ENCODE data around the gene SHB. TPM values are rescaled to one million over a fixed set of nuclear protein-coding genes. Genes with fewer than 3 reads are reported as not detected.
A peak's percentile ranks its signal among the peaks of the same experiment; 100 is the strongest.

The SHB gene
- total RNA-seq, 1 experiment from 2014 or later: 28.7 TPM

DNA sequence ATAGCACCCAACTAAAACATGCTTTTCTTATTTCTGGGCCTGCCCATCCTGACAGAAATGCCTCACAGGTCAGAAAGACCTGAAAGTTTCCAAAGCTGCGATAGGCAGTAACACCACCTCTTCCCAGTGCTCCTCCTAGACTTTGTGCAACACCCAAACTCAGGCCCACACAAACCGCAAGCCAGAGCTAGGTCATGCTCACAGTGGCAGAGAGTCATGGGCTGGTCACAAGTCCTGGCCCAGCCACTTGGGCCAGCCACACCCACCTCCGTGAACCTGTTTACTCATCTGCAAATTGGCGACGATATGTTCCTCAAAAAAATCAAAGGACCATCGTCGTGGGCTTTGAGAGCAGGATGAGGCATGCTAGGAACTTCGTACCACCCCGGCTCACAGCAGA is 121.0 kb downstream of the SHB start:
- no peaks in the 10 kb centered on the region for H3K9me2 ChIP-seq (ENCODE audit: insufficient read depth)
- H3K79me2 ChIP-seq (ENCODE audit: insufficient read depth, low read length): no peaks in the 10 kb centered on the region; the same call in 1 of the 2 replicates
- CTCF ChIA-PET: no interaction called here
- intact Hi-C loops (cut with micrococcal nuclease): no loop called here
- H3K4me2 ChIP-seq (ENCODE audit: low read length): no peak overlapping the region
- peaks cover 46 to 89% of the 10 kb centered on the region in 2 experiments for H3K4me1 ChIP-seq (ENCODE audit: control insufficient read depth in 1 of 2, insufficient read depth in 2 of 2, low read length in 2 of 2)
- no peak overlapping the region for H3K4me3 ChIP-seq (replicated peaks in 1 of 2; ENCODE audit: low read depth in 1 of 2, low read length in 2 of 2)
- POLR2A ChIA-PET: no interaction called here
- TSS peak; percentile 7 for BruUV-seq (replicated peaks)
- H3K27ac ChIP-seq (ENCODE audit: low read depth, low read length): no peak overlapping the region
- no peaks in the 10 kb centered on the region for H3K27me3 ChIP-seq (ENCODE audit: insufficient read depth, low read length)
- no peak overlapping the region for H2AFZ ChIP-seq (ENCODE audit: low read depth, low read length, poor library complexity, severe bottlenecking)
- peaks cover 2 to 29% of the 10 kb centered on the region in 2 experiments; a peak in 2 of 4 replicates for H3K36me3 ChIP-seq (ENCODE audit: control insufficient read depth in 1 of 2, insufficient read depth in 2 of 2, low read length in 2 of 2)
- no peak for DNase-seq (ENCODE audit: low read depth, low spot score)
- RAD21 ChIA-PET (ENCODE audit: low non-redundant PET in 1 of 2, low total read pairs in 2 of 2, uncharacterized antibody in 2 of 2, unreplicated experiment in 2 of 2): no interaction called here
- H4K20me1 ChIP-seq (ENCODE audit: insufficient read depth): no peaks in the 10 kb centered on the region; the same call in 1 of the 2 replicates
- no peak for TF ChIP-seq EZH2 (IDR thresholded peaks at IDR 0.05)
- no peak for TF ChIP-seq FOSL1 (IDR thresholded peaks at IDR 0.05; ENCODE audit: low read depth)
- TF ChIP-seq POLR2AphosphoS5 (IDR thresholded peaks at IDR 0.05; ENCODE audit: low read depth, low read length): no peak
- TF ChIP-seq, protein P1, sequence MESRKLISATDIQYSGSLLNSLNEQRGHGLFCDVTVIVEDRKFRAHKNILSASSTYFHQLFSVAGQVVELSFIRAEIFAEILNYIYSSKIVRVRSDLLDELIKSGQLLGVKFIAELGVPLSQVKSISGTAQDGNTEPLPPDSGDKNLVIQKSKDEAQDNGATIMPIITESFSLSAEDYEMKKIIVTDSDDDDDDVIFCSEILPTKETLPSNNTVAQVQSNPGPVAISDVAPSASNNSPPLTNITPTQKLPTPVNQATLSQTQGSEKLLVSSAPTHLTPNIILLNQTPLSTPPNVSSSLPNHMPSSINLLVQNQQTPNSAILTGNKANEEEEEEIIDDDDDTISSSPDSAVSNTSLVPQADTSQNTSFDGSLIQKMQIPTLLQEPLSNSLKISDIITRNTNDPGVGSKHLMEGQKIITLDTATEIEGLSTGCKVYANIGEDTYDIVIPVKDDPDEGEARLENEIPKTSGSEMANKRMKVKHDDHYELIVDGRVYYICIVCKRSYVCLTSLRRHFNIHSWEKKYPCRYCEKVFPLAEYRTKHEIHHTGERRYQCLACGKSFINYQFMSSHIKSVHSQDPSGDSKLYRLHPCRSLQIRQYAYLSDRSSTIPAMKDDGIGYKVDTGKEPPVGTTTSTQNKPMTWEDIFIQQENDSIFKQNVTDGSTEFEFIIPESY (IDR thresholded peaks at IDR 0.05; ENCODE audit: extremely low read depth, insufficient replicate concordance, low read length): no peak
- no peak for TF ChIP-seq EZH2phosphoT487 (IDR thresholded peaks at IDR 0.05; ENCODE audit: borderline replicate concordance)
- no peak for TF ChIP-seq EGR1 (IDR thresholded peaks at IDR 0.05; ENCODE audit: low read depth)
- TF ChIP-seq, protein P2, sequence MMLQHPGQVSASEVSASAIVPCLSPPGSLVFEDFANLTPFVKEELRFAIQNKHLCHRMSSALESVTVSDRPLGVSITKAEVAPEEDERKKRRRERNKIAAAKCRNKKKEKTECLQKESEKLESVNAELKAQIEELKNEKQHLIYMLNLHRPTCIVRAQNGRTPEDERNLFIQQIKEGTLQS (IDR thresholded peaks at IDR 0.05): no peak
- TF ChIP-seq CEBPB (IDR thresholded peaks at IDR 0.05; ENCODE audit: low read depth): no peak
- no peak for TF ChIP-seq ZFX (IDR thresholded peaks at IDR 0.05)
- TF ChIP-seq RAD21 (IDR thresholded peaks at IDR 0.05; ENCODE audit: low read depth): no peak
- TF ChIP-seq, protein P3, sequence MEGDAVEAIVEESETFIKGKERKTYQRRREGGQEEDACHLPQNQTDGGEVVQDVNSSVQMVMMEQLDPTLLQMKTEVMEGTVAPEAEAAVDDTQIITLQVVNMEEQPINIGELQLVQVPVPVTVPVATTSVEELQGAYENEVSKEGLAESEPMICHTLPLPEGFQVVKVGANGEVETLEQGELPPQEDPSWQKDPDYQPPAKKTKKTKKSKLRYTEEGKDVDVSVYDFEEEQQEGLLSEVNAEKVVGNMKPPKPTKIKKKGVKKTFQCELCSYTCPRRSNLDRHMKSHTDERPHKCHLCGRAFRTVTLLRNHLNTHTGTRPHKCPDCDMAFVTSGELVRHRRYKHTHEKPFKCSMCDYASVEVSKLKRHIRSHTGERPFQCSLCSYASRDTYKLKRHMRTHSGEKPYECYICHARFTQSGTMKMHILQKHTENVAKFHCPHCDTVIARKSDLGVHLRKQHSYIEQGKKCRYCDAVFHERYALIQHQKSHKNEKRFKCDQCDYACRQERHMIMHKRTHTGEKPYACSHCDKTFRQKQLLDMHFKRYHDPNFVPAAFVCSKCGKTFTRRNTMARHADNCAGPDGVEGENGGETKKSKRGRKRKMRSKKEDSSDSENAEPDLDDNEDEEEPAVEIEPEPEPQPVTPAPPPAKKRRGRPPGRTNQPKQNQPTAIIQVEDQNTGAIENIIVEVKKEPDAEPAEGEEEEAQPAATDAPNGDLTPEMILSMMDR (IDR thresholded peaks at IDR 0.05 in 2 of 3, conservative IDR thresholded peaks at IDR 0.05 in 1 of 3; ENCODE audit: borderline replicate concordance in 1 of 3, insufficient read depth in 1 of 3, low read depth in 2 of 3, low read length in 2 of 3): no peak
- no peak for TF ChIP-seq SIN3A (IDR thresholded peaks at IDR 0.05; ENCODE audit: low read depth)
- no peak for TF ChIP-seq SP1 (IDR thresholded peaks at IDR 0.05; ENCODE audit: low read depth)
- TF ChIP-seq TCF7L2 (IDR thresholded peaks at IDR 0.05; ENCODE audit: borderline replicate concordance, extremely low read depth, insufficient read depth, insufficient read length): no peak
- no peak for TF ChIP-seq ZNF274 (IDR thresholded peaks at IDR 0.05; ENCODE audit: low read depth, low read length)
- no peak for TF ChIP-seq JUND (IDR thresholded peaks at IDR 0.05)
- TF ChIP-seq, protein P4, sequence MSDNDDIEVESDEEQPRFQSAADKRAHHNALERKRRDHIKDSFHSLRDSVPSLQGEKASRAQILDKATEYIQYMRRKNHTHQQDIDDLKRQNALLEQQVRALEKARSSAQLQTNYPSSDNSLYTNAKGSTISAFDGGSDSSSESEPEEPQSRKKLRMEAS (IDR thresholded peaks at IDR 0.05): no peak
- no peak for TF ChIP-seq CBX3 (IDR thresholded peaks at IDR 0.05; ENCODE audit: low read depth)
- ATAC-seq: no peak
- no peak overlapping the region for H3K9ac ChIP-seq (ENCODE audit: low read length)
- no peaks in the 10 kb centered on the region for H3K9me3 ChIP-seq (ENCODE audit: control insufficient read depth in 1 of 2, insufficient read depth in 1 of 2, low read depth in 1 of 2, low read length in 2 of 2)
